ENCODE measurements around the gene TM9SF1. TPM values are rescaled to one million over a fixed set of nuclear protein-coding genes. Genes with fewer than 3 reads are reported as not detected.

The TM9SF1 gene
- total and polyA plus RNA-seq, 9 of the 15 experiments (the other 6 are each of a cell fraction or from before 2014, with no cell fraction given): 5.3 to 20.3 (median 11.8) TPM

GRCh38 chr14:24212924-24213865, 18.0 kb upstream of the TM9SF1 start, which contains the start of gene CHMP4A (continued):
- TF ChIP-seq REST (IDR thresholded peaks at IDR 0.05; ENCODE audit: borderline replicate concordance) (peak; percentile 79), REST (CRISPR knock-in tag; IDR thresholded peaks at IDR 0.05; ENCODE audit: low read depth) (peak; percentile 54; the same call in 1 of the 2 replicates), KLF16 (IDR thresholded peaks at IDR 0.05) (no peak), RAD21 (CRISPR knock-in tag; conservative IDR thresholded peaks at IDR 0.05 in 1 of 2, IDR thresholded peaks at IDR 0.05 in 1 of 2) (0 out of 4 replicates have a peak, but pooled peaks of 1 of the 2 experiments have one; percentile 6), CBFA2T2 (conservative IDR thresholded peaks at IDR 0.05) (peak; percentile 96), ELF1 (tag; IDR thresholded peaks at IDR 0.05) (peak; percentile 93), C11orf30 (IDR thresholded peaks at IDR 0.05; ENCODE audit: low read depth) (peak; percentile 96), STAT5B (CRISPR knock-in tag; IDR thresholded peaks at IDR 0.05) (no peak), CBX3 (IDR thresholded peaks at IDR 0.05; ENCODE audit: borderline replicate concordance in 1 of 2, low read length in 2 of 2) (no peak), EP300 (IDR thresholded peaks at IDR 0.05; ENCODE audit: low read length) (0 out of 2 replicates have a peak, but pooled peaks have one; percentile 8)
- TF ChIP-seq, protein P1, sequence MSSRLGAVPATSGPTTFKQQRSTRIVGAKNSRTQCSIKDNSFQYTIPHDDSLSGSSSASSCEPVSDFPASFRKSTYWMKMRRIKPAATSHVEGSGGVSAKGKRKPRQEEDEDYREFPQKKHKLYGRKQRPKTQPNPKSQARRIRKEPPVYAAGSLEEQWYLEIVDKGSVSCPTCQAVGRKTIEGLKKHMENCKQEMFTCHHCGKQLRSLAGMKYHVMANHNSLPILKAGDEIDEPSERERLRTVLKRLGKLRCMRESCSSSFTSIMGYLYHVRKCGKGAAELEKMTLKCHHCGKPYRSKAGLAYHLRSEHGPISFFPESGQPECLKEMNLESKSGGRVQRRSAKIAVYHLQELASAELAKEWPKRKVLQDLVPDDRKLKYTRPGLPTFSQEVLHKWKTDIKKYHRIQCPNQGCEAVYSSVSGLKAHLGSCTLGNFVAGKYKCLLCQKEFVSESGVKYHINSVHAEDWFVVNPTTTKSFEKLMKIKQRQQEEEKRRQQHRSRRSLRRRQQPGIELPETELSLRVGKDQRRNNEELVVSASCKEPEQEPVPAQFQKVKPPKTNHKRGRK (tag; IDR thresholded peaks at IDR 0.05): no peak
- TF ChIP-seq, protein P2, sequence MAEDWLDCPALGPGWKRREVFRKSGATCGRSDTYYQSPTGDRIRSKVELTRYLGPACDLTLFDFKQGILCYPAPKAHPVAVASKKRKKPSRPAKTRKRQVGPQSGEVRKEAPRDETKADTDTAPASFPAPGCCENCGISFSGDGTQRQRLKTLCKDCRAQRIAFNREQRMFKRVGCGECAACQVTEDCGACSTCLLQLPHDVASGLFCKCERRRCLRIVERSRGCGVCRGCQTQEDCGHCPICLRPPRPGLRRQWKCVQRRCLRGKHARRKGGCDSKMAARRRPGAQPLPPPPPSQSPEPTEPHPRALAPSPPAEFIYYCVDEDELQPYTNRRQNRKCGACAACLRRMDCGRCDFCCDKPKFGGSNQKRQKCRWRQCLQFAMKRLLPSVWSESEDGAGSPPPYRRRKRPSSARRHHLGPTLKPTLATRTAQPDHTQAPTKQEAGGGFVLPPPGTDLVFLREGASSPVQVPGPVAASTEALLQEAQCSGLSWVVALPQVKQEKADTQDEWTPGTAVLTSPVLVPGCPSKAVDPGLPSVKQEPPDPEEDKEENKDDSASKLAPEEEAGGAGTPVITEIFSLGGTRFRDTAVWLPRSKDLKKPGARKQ (CRISPR knock-in tag; IDR thresholded peaks at IDR 0.05): no peak
